Activated CD8-positive, alpha-beta T cell treated with anti-CD3 and anti-CD28 coated beads for 36 hours (primary cell): Measurements from ENCODE around the gene EPS15. TPM values are rescaled to one million over a fixed set of nuclear protein-coding genes. Genes with fewer than 3 reads are reported as not detected.

ENCODE experiments used
- ATAC-seq: fragments of 200-7000 bp; cut with Tn5 transposase; one replicate; pipeline ENCODE4 v1.10.0; 2021; ENCODE audit warnings: mild to moderate bottlenecking, moderate library complexity
- CTCF ChIA-PET: fragments of 350-600 bp; sonication (Branson Sonifier 250); formaldehyde crosslinking; loops from one replicate; lab custom pipeline; 2021; ENCODE audit warnings: antibody characterized with exemption; lab: Charles Lee
- POLR2A ChIA-PET: fragments of 350-600 bp; sonication (Branson Sonifier 250); formaldehyde crosslinking; loops from one replicate; lab custom pipeline; 2021; ENCODE audit warnings: antibody characterized with exemption; lab: Charles Lee
- DNase-seq: peaks from one replicate; pipeline ENCODE4 v3.0.0-alpha.2; 2020
- H3K27ac Mint-ChIP-seq: one replicate; pipeline ENCODE4 v1.8.0; 2021; ENCODE audit warnings: mild to moderate bottlenecking, mixed read lengths
- H3K27me3 Mint-ChIP-seq: one replicate; pipeline ENCODE4 v1.8.0; 2021; ENCODE audit warnings: mixed read lengths
- H3K36me3 Mint-ChIP-seq: one replicate; pipeline ENCODE4 v1.8.0; 2021; ENCODE audit warnings: low read depth, mixed read lengths
- H3K4me1 Mint-ChIP-seq: one replicate; pipeline ENCODE4 v1.8.0; 2021; ENCODE audit warnings: low read depth, mixed read lengths
- H3K4me3 Mint-ChIP-seq: one replicate; pipeline ENCODE4 v1.8.0; 2021; ENCODE audit warnings: mild to moderate bottlenecking, moderate library complexity, mixed read lengths
- H3K9me3 Mint-ChIP-seq: one replicate; pipeline ENCODE4 v1.8.0; 2021; ENCODE audit warnings: mixed read lengths
- CTCF ChIP-seq: fragments of 200-600 bp; IDR thresholded peaks from one replicate; pipeline ENCODE4 v1.8.0; 2022; ENCODE audit warnings: antibody characterized with exemption, mild to moderate bottlenecking
- intact Hi-C: fragments of 100-400 bp; cut with micrococcal nuclease; formaldehyde crosslinking; loops from one replicate; pipeline ENCODE4 v1.10.0; 2022
- total RNA-seq, 2 experiments: library from RNA; stranded (reverse); gene quantifications; one replicate each; pipeline ENCODE4 v1.2.3, GENCODE V29; 2021

Gene EPS15
- total RNA-seq, 2 experiments from 2014 or later, result 56.6 to 63.6 TPM

GRCh38 chr1:51324251-51325010 is 194.6 kb downstream of the EPS15 start:
- POLR2A ChIA-PET, result no interaction called here
- H3K4me1 Mint-ChIP-seq, result no peaks in the 10 kb centered on the region
- DNase-seq, result no peak
- H3K9me3 Mint-ChIP-seq, result no peaks in the 10 kb centered on the region
- intact Hi-C loops, result no loop called here
- no peak overlapping the region for H3K4me3 Mint-ChIP-seq
- no peak for ATAC-seq
- CTCF ChIA-PET, result no interaction called here
- peaks cover 13% of the 10 kb centered on the region for H3K27me3 Mint-ChIP-seq
- no peaks in the 10 kb centered on the region for H3K36me3 Mint-ChIP-seq
- no peak overlapping the region for H3K27ac Mint-ChIP-seq
- no peak for TF ChIP-seq CTCF

GRCh38 chr1:51323778-51324177 is 195.3 kb downstream of the EPS15 start:
- Mint-ChIP-seq H3K9me3 (no peaks in the 10 kb centered on the region), H3K4me1 (no peaks in the 10 kb centered on the region), H3K27ac (no peak overlapping the region), H3K4me3 (no peak overlapping the region), H3K36me3 (no peaks in the 10 kb centered on the region), H3K27me3 (peaks cover 7% of the 10 kb centered on the region)
- ATAC-seq (no peak), DNase-seq (no peak)
- ChIA-PET CTCF (no interaction called here), POLR2A (no interaction called here)
- intact Hi-C loops, result no loop called here
- TF ChIP-seq CTCF, result no peak

GRCh38 chr1:51322417-51323101 is 196.5 kb downstream of the EPS15 start:
- POLR2A ChIA-PET, result no interaction called here
- H3K4me1 Mint-ChIP-seq, result no peaks in the 10 kb centered on the region
- H3K27ac Mint-ChIP-seq, result no peak overlapping the region
- DNase-seq (no peak), ATAC-seq (no peak)
- intact Hi-C loops, result no loop called here
- CTCF ChIA-PET, result interaction anchor here (1.7 kb wide), 1 partner anchor 52 kb away, joined by 3 read pairs; no protein-coding TSS in a partner anchor
- no peaks in the 10 kb centered on the region for H3K36me3 Mint-ChIP-seq
- no peak for TF ChIP-seq CTCF
- H3K9me3 Mint-ChIP-seq, result no peaks in the 10 kb centered on the region
- no peak overlapping the region for H3K4me3 Mint-ChIP-seq
- H3K27me3 Mint-ChIP-seq, result peaks cover 4% of the 10 kb centered on the region

GRCh38 chr1:51321924-51322280 is 197.2 kb downstream of the EPS15 start:
- intact Hi-C loops, result no loop called here

More at GRCh38 chr1:51321924-51322280, 197.2 kb downstream of the EPS15 start:
- no peaks in the 10 kb centered on the region for H3K9me3 Mint-ChIP-seq
- no peaks in the 10 kb centered on the region for H3K36me3 Mint-ChIP-seq
- no peak overlapping the region for H3K27ac Mint-ChIP-seq
- DNase-seq (no peak), ATAC-seq (no peak)
- TF ChIP-seq CTCF, result no peak
- POLR2A ChIA-PET, result no interaction called here
- H3K4me3 Mint-ChIP-seq, result no peak overlapping the region
- peaks cover 1% of the 10 kb centered on the region for H3K27me3 Mint-ChIP-seq
- H3K4me1 Mint-ChIP-seq, result no peaks in the 10 kb centered on the region
- CTCF ChIA-PET, result interaction anchor here (1.7 kb wide), 1 partner anchor 52 kb away, joined by 3 read pairs; no protein-coding TSS in a partner anchor
